K562 (cell line): ENCODE measurements around the gene ARID3C. TPM values are rescaled to one million over a fixed set of nuclear protein-coding genes. Genes with fewer than 3 reads are reported as not detected.

Source experiments
- AFF1 ChIP-seq, 2 experiments: fragments of 450-650 bp; IDR thresholded peaks; 2 replicates each; pipeline ENCODE4 v1.6.1; 2018; ENCODE audit warnings: mild to moderate bottlenecking in 2 of 2, low read depth in 1 of 2; ENCODE audit not compliant: partially characterized antibody in 2 of 2
- AFF4 ChIP-seq: sonication (generic); formaldehyde crosslinking; IDR thresholded peaks from 2 replicates; pipeline ENCODE4 v1.8.0; 2023; ENCODE audit warnings: mild to moderate bottlenecking, missing genetic modification reagents
- ATF3 ChIP-seq, 2 experiments: fragments of 450-650 bp in 1 of 2; sonication (generic) in 1 of 2; formaldehyde crosslinking in 1 of 2; IDR thresholded peaks in 1 of 2; conservative IDR thresholded peaks in 1 of 2; 2 replicates each; pipeline versions ENCODE4 v1.6.1 to v1.8.1; 2016 to 2023; ENCODE audit warnings: mild to moderate bottlenecking in 2 of 2, moderate library complexity in 2 of 2, inconsistent platforms in 1 of 2, missing genetic modification reagents in 1 of 2
- HDAC2 ChIP-seq: fragments of 450-650 bp; IDR thresholded peaks from 2 replicates; pipeline ENCODE4 v1.6.1; 2016; ENCODE audit warnings: mild to moderate bottlenecking
- KLF6 ChIP-seq: fragments of 250-450 bp; sonication (Bioruptor Pico); IDR thresholded peaks from 2 replicates; pipeline ENCODE4 v1.4.0; 2020; ENCODE audit warnings: mild to moderate bottlenecking, moderate library complexity, borderline replicate concordance
- MAFK ChIP-seq: IDR thresholded peaks from 2 replicates; pipeline ENCODE4 v1.6.1; 2011; ENCODE audit warnings: low read length, improper control_type of control experiment
- MEF2D ChIP-seq: conservative IDR thresholded peaks from 2 replicates; pipeline ENCODE4 v1.6.1; 2016; ENCODE audit warnings: low read depth, missing genetic modification characterization, missing compliant biosample characterization
- NR2C2 ChIP-seq, 2 experiments: fragments of 200-800 bp in 1 of 2; sonication (Bioruptor generic) in 1 of 2; sonication (generic) in 1 of 2; formaldehyde crosslinking in 1 of 2; IDR thresholded peaks; 2 replicates each; pipeline versions ENCODE4 v1.6.1 to v1.8.0; 2016 to 2022; ENCODE audit warnings: mild to moderate bottlenecking in 1 of 2, missing compliant biosample characterization in 1 of 2, missing genetic modification characterization in 1 of 2, missing genetic modification reagents in 1 of 2
- POLR2A ChIP-seq: fragments of 450-650 bp; conservative IDR thresholded peaks from 2 replicates; pipeline ENCODE4 v1.6.1; 2016
- TEAD2 ChIP-seq: fragments of 450-650 bp; IDR thresholded peaks from 2 replicates; pipeline ENCODE4 v1.6.1; 2016; ENCODE audit warnings: missing genetic modification characterization, control low read depth, missing compliant biosample characterization
- ZBTB2 ChIP-seq: fragments of 450-650 bp; IDR thresholded peaks from 2 replicates; pipeline ENCODE4 v1.6.1; 2016; ENCODE audit warnings: antibody characterized with exemption
- ZC3H8 ChIP-seq: fragments of 450-650 bp; IDR thresholded peaks from 2 replicates; pipeline ENCODE4 v1.6.1; 2017
- ZKSCAN8 ChIP-seq: fragments of 200-800 bp; sonication (Bioruptor generic); IDR thresholded peaks from 2 replicates; pipeline ENCODE4 v1.6.1; 2016; ENCODE audit warnings: missing genetic modification characterization, missing compliant biosample characterization
- ZNF511 ChIP-seq: sonication (generic); formaldehyde crosslinking; IDR thresholded peaks from 2 replicates; pipeline ENCODE4 v1.8.0; 2022; ENCODE audit warnings: mild to moderate bottlenecking, missing genetic modification reagents
- polyA plus RNA-seq, 8 experiments: library from polyadenylated mRNA; depleted of rRNA in 4 of 8; stranded (reverse) in 5 of 8; unstranded in 3 of 8; fragments of >200 nt; fragmentation: Nextera tagmentation in 2 of 8; fragmentation: Illumina TruSeq in 1 of 8; extraction: Ambion mirVana in 2 of 8; extraction: Trizol in 1 of 8; gene quantifications; 2 replicates each; pipeline versions ENCODE4 v1.2.1 to v1.2.3, GENCODE V29; 2011 to 2014; ENCODE audit warnings: inconsistent platforms in 1 of 8, missing spikeins in 1 of 8
- total RNA-seq, 7 experiments: library from RNA; depleted of rRNA in 6 of 7; stranded (reverse); fragments of >200 nt in 6 of 7; fragmentation: Illumina TruSeq in 2 of 7; extraction: Trizol in 2 of 7; gene quantifications; 2 replicates each; pipeline versions ENCODE4 v1.2.1 to v1.2.3, GENCODE V29; 2011 to 2021; ENCODE audit warnings: low replicate concordance in 1 of 7

ARID3C gene
- total and polyA plus RNA-seq, 9 of the 15 experiments (the other 6 are each of a cell fraction or from before 2014, with no cell fraction given), result not detected

GRCh38 chr9:34665381-34666250 is 36.8 kb upstream of the ARID3C start (continued):
- TF ChIP-seq AFF1 (IDR thresholded peaks at IDR 0.05; ENCODE audit: low read depth in 1 of 2, partially characterized antibody in 2 of 2), result no peak
- TF ChIP-seq ATF3 (IDR thresholded peaks at IDR 0.05), result peak; percentile 88
- no peak for TF ChIP-seq ATF3 (CRISPR knock-in tag; conservative IDR thresholded peaks at IDR 0.05)
- TF ChIP-seq MAFK, result no peak
- TF ChIP-seq TEAD2, result no peak
- no peak for TF ChIP-seq ZKSCAN8 (CRISPR knock-in tag)
- no peak for TF ChIP-seq NR2C2 (CRISPR knock-in tag; IDR thresholded peaks at IDR 0.05)
- TF ChIP-seq NR2C2 (tag; IDR thresholded peaks at IDR 0.05), result peak; percentile 89
- no peak for TF ChIP-seq ZC3H8
- peak; percentile 94 for TF ChIP-seq POLR2A
- peak; percentile 77; the same call in 1 of the 2 replicates for TF ChIP-seq AFF4 (CRISPR knock-in tag)
- no peak for TF ChIP-seq KLF6
- TF ChIP-seq ZNF511, result peak; percentile 28; the same call in 1 of the 2 replicates
- TF ChIP-seq ZBTB2, result peak; percentile 57; the same call in 1 of the 2 replicates
- 0 out of 2 replicates have a peak, but pooled peaks have one; percentile 30 for TF ChIP-seq HDAC2
- TF ChIP-seq MEF2D (tag), result no peak
